ENCODE results near the gene PTK7.
"Not testable (repeated sequence)": the region's sequence is repeated elsewhere in the genome, so short reads cannot be mapped to it uniquely, and the experiment has no call there.

DNA sequence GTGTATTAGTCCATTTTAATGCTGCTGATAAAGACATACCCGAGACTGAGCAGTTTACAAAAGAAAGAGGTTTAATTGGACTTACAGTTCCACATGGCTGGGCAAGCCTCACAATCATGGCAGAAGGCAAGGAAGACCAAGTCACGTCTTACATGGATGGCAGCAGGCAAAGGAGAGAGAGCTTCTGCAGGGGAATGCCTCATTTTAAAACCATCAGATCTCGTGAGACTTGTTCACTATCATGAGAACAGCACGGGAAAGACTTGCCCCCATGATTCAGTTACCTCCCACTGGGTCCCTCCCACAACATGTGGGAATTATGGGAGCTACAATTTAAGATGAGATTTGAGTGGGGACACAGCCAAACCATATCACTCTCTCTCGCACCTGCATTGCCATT is 55.3 kb downstream of the PTK7 start:
- not testable (repeated sequence) for TF ChIP-seq ARNTL (CRISPR knock-in tag; IDR thresholded peaks at IDR 0.05; ENCODE audit: borderline replicate concordance, low read depth); TOX (CRISPR knock-in tag; IDR thresholded peaks at IDR 0.05; ENCODE audit: borderline replicate concordance); ZFP3 (CRISPR knock-in tag; IDR thresholded peaks at IDR 0.05); SNAI2 (CRISPR knock-in tag; IDR thresholded peaks at IDR 0.05); ZC3H10 (CRISPR knock-in tag; IDR thresholded peaks at IDR 0.05); BACH2 (CRISPR knock-in tag; IDR thresholded peaks at IDR 0.05; ENCODE audit: borderline replicate concordance); ZFP30 (CRISPR knock-in tag; IDR thresholded peaks at IDR 0.05); ZNF8 (CRISPR knock-in tag; IDR thresholded peaks at IDR 0.05); GLIS3 (CRISPR knock-in tag; IDR thresholded peaks at IDR 0.05); ZNF70 (CRISPR knock-in tag; IDR thresholded peaks at IDR 0.05); ESRRG (CRISPR knock-in tag; IDR thresholded peaks at IDR 0.05)
- TF ChIP-seq, protein P1, sequence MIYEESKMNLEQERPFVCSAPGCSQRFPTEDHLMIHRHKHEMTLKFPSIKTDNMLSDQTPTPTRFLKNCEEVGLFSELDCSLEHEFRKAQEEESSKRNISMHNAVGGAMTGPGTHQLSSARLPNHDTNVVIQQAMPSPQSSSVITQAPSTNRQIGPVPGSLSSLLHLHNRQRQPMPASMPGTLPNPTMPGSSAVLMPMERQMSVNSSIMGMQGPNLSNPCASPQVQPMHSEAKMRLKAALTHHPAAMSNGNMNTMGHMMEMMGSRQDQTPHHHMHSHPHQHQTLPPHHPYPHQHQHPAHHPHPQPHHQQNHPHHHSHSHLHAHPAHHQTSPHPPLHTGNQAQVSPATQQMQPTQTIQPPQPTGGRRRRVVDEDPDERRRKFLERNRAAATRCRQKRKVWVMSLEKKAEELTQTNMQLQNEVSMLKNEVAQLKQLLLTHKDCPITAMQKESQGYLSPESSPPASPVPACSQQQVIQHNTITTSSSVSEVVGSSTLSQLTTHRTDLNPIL (CRISPR knock-in tag; IDR thresholded peaks at IDR 0.05; ENCODE audit: low read depth), result not testable (repeated sequence)
- TF ChIP-seq, protein P2, sequence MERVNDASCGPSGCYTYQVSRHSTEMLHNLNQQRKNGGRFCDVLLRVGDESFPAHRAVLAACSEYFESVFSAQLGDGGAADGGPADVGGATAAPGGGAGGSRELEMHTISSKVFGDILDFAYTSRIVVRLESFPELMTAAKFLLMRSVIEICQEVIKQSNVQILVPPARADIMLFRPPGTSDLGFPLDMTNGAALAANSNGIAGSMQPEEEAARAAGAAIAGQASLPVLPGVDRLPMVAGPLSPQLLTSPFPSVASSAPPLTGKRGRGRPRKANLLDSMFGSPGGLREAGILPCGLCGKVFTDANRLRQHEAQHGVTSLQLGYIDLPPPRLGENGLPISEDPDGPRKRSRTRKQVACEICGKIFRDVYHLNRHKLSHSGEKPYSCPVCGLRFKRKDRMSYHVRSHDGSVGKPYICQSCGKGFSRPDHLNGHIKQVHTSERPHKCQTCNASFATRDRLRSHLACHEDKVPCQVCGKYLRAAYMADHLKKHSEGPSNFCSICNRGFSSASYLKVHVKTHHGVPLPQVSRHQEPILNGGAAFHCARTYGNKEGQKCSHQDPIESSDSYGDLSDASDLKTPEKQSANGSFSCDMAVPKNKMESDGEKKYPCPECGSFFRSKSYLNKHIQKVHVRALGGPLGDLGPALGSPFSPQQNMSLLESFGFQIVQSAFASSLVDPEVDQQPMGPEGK (CRISPR knock-in tag; IDR thresholded peaks at IDR 0.05; ENCODE audit: borderline replicate concordance), result not testable (repeated sequence)
- TF ChIP-seq, protein P3, sequence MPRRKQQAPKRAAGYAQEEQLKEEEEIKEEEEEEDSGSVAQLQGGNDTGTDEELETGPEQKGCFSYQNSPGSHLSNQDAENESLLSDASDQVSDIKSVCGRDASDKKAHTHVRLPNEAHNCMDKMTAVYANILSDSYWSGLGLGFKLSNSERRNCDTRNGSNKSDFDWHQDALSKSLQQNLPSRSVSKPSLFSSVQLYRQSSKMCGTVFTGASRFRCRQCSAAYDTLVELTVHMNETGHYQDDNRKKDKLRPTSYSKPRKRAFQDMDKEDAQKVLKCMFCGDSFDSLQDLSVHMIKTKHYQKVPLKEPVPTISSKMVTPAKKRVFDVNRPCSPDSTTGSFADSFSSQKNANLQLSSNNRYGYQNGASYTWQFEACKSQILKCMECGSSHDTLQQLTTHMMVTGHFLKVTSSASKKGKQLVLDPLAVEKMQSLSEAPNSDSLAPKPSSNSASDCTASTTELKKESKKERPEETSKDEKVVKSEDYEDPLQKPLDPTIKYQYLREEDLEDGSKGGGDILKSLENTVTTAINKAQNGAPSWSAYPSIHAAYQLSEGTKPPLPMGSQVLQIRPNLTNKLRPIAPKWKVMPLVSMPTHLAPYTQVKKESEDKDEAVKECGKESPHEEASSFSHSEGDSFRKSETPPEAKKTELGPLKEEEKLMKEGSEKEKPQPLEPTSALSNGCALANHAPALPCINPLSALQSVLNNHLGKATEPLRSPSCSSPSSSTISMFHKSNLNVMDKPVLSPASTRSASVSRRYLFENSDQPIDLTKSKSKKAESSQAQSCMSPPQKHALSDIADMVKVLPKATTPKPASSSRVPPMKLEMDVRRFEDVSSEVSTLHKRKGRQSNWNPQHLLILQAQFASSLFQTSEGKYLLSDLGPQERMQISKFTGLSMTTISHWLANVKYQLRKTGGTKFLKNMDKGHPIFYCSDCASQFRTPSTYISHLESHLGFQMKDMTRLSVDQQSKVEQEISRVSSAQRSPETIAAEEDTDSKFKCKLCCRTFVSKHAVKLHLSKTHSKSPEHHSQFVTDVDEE (CRISPR knock-in tag; IDR thresholded peaks at IDR 0.05), result not testable (repeated sequence)

Measured in SK-N-SH treated with all-trans-retinoic acid at 6 μM for 48 hours (cell line).